ENCODE measurements around the gene CFAP68.

DNA sequence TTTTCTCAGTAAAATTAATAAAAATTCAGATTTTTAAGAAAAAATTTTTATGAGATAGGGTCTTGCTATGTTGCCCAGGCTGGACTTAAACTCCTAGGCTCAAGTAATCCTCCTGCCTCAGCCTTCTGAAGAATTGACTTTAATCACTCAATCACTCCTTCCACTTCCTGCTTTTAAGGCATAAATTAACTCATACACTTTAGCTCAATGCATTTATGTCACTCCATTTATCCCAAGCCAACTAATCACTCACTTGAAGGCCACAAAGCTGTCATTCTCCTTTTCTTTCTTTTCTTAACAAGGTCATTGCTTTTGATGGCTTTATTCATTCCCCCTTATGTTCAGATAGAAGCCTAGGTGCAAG lies 8.8 kb upstream of the CFAP68 start:
- TF ChIP-seq, protein P1, sequence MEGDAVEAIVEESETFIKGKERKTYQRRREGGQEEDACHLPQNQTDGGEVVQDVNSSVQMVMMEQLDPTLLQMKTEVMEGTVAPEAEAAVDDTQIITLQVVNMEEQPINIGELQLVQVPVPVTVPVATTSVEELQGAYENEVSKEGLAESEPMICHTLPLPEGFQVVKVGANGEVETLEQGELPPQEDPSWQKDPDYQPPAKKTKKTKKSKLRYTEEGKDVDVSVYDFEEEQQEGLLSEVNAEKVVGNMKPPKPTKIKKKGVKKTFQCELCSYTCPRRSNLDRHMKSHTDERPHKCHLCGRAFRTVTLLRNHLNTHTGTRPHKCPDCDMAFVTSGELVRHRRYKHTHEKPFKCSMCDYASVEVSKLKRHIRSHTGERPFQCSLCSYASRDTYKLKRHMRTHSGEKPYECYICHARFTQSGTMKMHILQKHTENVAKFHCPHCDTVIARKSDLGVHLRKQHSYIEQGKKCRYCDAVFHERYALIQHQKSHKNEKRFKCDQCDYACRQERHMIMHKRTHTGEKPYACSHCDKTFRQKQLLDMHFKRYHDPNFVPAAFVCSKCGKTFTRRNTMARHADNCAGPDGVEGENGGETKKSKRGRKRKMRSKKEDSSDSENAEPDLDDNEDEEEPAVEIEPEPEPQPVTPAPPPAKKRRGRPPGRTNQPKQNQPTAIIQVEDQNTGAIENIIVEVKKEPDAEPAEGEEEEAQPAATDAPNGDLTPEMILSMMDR (IDR thresholded peaks at IDR 0.05 in 8 of 11, conservative IDR thresholded peaks at IDR 0.05 in 3 of 11) = no peak
- no peak for TF ChIP-seq POLR2A (IDR thresholded peaks at IDR 0.05)

Measured in spleen (tissue), 7 donors.